RWPE2 (cell line): ENCODE data around the gene TEX22.
A peak's percentile ranks its signal among the peaks of the same experiment; 100 is the strongest.

Experiments used
- ATAC-seq: fragments of 200-7000 bp; cut with Tn5 transposase; 3 replicates; pipeline ENCODE4 v1.9.1; 2021; ENCODE audit warnings: low read depth
- DNase-seq: peaks from one replicate; pipeline ENCODE4 v3.0.0-alpha.2; 2020; ENCODE audit warnings: low spot score
- H3K27ac ChIP-seq: fragments of 450-650 bp; 2 replicates; pipeline ENCODE4 v1.5.1; 2017; ENCODE audit warnings: mild to moderate bottlenecking; ENCODE audit not compliant: poor library complexity, severe bottlenecking
- H3K27me3 ChIP-seq: fragments of 250-450 bp; sonication (Bioruptor Pico); 2 replicates; pipeline ENCODE4 v1.5.1; 2021; ENCODE audit warnings: mild to moderate bottlenecking, moderate library complexity; ENCODE audit not compliant: insufficient read depth, poor library complexity, severe bottlenecking
- H3K36me3 ChIP-seq: fragments of 250-450 bp; sonication (Bioruptor Pico); 2 replicates; pipeline ENCODE4 v1.5.1; 2020; ENCODE audit warnings: low read depth, mild to moderate bottlenecking, moderate library complexity
- H3K4me1 ChIP-seq: fragments of 250-450 bp; sonication (Bioruptor Pico); 2 replicates; pipeline ENCODE4 v1.5.1; 2021; ENCODE audit warnings: mild to moderate bottlenecking, moderate library complexity; ENCODE audit not compliant: insufficient read depth, poor library complexity, severe bottlenecking
- H3K4me3 ChIP-seq: fragments of 250-450 bp; sonication (Bioruptor Pico); 2 replicates; pipeline ENCODE4 v1.5.1; 2021; ENCODE audit warnings: mild to moderate bottlenecking, moderate library complexity; ENCODE audit not compliant: severe bottlenecking
- H3K9me3 ChIP-seq: fragments of 250-450 bp; sonication (Bioruptor Pico); 2 replicates; pipeline ENCODE4 v1.5.1; 2021; ENCODE audit warnings: mild to moderate bottlenecking, moderate library complexity; ENCODE audit not compliant: severe bottlenecking
- TF ChIP-seq, protein P1 (sequence below): fragments of 450-650 bp; IDR thresholded peaks from one replicate; pipeline ENCODE4 v1.5.1; 2017; ENCODE audit warnings: mild to moderate bottlenecking, moderate library complexity; ENCODE audit not compliant: poor library complexity, severe bottlenecking

Gene TEX22

DNA sequence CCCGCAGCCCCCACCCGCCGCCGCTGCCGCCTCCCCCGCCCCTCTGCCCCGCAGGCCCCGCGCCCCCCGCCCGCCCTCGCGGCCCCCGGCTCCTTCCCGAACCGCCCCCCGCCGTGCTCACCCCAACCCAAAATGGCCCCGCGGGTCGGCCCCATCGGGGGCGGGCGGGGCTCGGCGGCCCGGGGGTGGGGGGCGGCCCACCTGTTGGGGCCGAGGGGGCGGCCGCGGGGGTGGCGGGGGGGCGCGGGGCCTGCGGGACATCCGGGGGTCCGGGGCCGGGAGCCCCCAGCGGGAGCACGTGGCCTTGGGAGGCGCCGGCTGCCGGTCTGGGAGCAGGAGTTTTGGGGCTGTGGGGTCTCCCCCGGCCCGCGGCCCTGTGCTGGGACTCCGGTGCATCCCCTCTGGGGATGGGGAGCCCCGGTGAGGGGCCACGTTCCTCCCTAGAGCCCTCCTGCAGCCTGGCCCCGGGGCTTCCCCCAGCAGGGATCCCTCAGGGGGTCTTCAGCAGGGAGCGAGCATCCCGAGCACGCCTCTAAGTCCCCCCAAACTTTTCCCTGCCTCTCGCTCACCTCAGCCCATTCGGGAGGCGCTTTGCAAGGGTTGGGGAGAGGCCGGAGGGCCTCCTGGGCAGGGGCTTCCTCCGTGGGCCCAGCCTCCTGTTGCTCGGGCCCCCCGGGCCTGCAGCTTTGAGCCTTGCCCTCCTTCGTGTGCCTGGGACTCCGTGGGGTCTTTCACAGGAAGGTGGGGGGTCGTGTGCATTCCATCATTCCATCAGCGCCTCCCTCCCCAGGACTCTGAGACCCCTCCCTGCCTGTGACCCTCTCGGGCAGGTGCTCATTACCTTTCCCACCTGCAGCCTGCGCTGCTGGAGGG, 22.0 kb downstream of the TEX22 start:
- Histone ChIP-seq H3K9me3 (no peaks in the 10 kb centered on the region), H3K27ac (peak overlapping the region; percentile 78), H3K36me3 (peaks cover 28% of the 10 kb centered on the region), H3K4me3 (peak overlapping the region; percentile 82), H3K4me1 (peaks cover 6% of the 10 kb centered on the region), H3K27me3 (no peaks in the 10 kb centered on the region)
- TF ChIP-seq, protein P1, sequence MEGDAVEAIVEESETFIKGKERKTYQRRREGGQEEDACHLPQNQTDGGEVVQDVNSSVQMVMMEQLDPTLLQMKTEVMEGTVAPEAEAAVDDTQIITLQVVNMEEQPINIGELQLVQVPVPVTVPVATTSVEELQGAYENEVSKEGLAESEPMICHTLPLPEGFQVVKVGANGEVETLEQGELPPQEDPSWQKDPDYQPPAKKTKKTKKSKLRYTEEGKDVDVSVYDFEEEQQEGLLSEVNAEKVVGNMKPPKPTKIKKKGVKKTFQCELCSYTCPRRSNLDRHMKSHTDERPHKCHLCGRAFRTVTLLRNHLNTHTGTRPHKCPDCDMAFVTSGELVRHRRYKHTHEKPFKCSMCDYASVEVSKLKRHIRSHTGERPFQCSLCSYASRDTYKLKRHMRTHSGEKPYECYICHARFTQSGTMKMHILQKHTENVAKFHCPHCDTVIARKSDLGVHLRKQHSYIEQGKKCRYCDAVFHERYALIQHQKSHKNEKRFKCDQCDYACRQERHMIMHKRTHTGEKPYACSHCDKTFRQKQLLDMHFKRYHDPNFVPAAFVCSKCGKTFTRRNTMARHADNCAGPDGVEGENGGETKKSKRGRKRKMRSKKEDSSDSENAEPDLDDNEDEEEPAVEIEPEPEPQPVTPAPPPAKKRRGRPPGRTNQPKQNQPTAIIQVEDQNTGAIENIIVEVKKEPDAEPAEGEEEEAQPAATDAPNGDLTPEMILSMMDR = no peak
- DNase-seq = no peak
- no peak for ATAC-seq

GRCh38 chr14:105420974-105421674, 22.8 kb downstream of the TEX22 start:
- Histone ChIP-seq H3K4me3 (peak overlapping the region; percentile 65), H3K27ac (peak overlapping the region; percentile 78)

GRCh38 chr14:105421723-105422615, 23.6 kb downstream of the TEX22 start:
- ATAC-seq (no peak), DNase-seq (peak; percentile 70)
- Histone ChIP-seq H3K27me3 (no peaks in the 10 kb centered on the region), H3K4me1 (peaks cover 6% of the 10 kb centered on the region), H3K9me3 (no peaks in the 10 kb centered on the region), H3K36me3 (peaks cover 37% of the 10 kb centered on the region), H3K27ac (peak overlapping the region; percentile 78), H3K4me3 (no peak overlapping the region)
- TF ChIP-seq, protein P1 = no peak

More at GRCh38 chr14:105420974-105421674, 22.8 kb downstream of the TEX22 start:
- peaks cover 6% of the 10 kb centered on the region for H3K4me1 ChIP-seq
- ATAC-seq (no peak), DNase-seq (peak; percentile 60)
- H3K9me3 ChIP-seq = no peaks in the 10 kb centered on the region
- H3K27me3 ChIP-seq = no peaks in the 10 kb centered on the region
- TF ChIP-seq, protein P1 = no peak
- peaks cover 30% of the 10 kb centered on the region for H3K36me3 ChIP-seq

GRCh38 chr14:105422695-105423487, 24.6 kb downstream of the TEX22 start:
- peak; percentile 61 for DNase-seq

More at GRCh38 chr14:105422695-105423487, 24.6 kb downstream of the TEX22 start:
- no peak overlapping the region for H3K27ac ChIP-seq
- ATAC-seq = no peak
- no peaks in the 10 kb centered on the region for H3K9me3 ChIP-seq
- peaks cover 43% of the 10 kb centered on the region for H3K36me3 ChIP-seq
- H3K27me3 ChIP-seq = no peaks in the 10 kb centered on the region
- H3K4me1 ChIP-seq = peaks cover 6% of the 10 kb centered on the region
- TF ChIP-seq, protein P1 = no peak
- H3K4me3 ChIP-seq = no peak overlapping the region
